ENCODE measurements around the gene WDR74. TPM values are rescaled to one million over a fixed set of nuclear protein-coding genes. Genes with fewer than 3 reads are reported as not detected.
A peak's percentile ranks its signal among the peaks of the same experiment; 100 is the strongest.

WDR74 gene
- total and polyA plus RNA-seq, 9 of the 15 experiments (the other 6 are each of a cell fraction or from before 2014, with no cell fraction given) = 32.7 to 210 (median 114) TPM

DNA sequence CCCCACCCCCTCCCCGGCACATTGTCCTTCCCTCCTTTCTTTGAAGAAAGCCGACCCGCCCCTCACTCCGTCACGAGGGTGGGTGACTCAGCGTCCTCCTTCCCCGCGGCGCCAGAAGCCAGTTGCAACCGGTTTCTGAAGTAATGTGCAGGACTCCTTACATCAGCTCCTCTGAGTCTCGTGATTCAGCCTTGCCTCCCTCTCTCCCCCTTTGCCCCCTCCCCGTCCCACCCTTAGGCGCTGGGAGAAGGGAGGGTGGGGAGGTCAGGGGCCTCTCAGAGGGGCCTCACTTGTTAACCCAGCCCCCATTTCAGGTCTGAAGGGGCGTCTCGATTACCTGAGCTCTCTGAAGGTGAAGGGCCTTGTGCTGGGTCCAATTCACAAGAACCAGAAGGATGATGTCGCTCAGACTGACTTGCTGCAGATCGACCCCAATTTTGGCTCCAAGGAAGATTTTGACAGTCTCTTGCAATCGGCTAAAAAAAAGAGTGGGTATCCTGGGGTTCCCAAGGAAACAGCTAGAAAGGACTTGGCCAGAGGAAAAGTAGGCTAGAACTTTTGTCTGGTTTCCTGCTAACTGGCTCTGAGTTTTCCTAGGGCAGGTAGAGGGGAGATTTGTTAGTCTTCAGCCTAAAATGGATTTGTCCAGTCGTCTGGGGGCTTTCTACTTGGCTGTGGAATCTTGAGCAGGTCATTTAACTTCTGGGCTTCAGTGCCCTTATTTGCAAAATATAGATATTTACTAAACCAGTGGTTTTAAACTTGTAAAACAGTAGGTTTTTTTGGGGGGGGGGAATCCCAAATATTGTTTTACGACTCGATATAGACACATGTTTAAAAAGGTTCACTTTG is 42.4 kb upstream of the WDR74 start (continued):
- TF ChIP-seq BACH1 (tag; IDR thresholded peaks at IDR 0.05) (0 out of 2 replicates have a peak, but pooled peaks have one; percentile 53), FOXJ3 (CRISPR knock-in tag; IDR thresholded peaks at IDR 0.05) (no peak), ZNF239 (CRISPR knock-in tag; IDR thresholded peaks at IDR 0.05) (no peak), RUNX1 (IDR thresholded peaks at IDR 0.05; ENCODE audit: low read depth) (no peak), SMARCB1 (IDR thresholded peaks at IDR 0.05; ENCODE audit: insufficient read length, low read depth) (no peak), HNRNPK (IDR thresholded peaks at IDR 0.05; ENCODE audit: low read depth, low read length, poor library complexity, severe bottlenecking) (no peak), ZNF707 (CRISPR knock-in tag; conservative IDR thresholded peaks at IDR 0.05) (no peak), ZNF551 (CRISPR knock-in tag; IDR thresholded peaks at IDR 0.05) (no peak), NUFIP1 (IDR thresholded peaks at IDR 0.05; ENCODE audit: partially characterized antibody) (no peak), ZNF124 (CRISPR knock-in tag; IDR thresholded peaks at IDR 0.05) (no peak)
- TF ChIP-seq, protein P1, sequence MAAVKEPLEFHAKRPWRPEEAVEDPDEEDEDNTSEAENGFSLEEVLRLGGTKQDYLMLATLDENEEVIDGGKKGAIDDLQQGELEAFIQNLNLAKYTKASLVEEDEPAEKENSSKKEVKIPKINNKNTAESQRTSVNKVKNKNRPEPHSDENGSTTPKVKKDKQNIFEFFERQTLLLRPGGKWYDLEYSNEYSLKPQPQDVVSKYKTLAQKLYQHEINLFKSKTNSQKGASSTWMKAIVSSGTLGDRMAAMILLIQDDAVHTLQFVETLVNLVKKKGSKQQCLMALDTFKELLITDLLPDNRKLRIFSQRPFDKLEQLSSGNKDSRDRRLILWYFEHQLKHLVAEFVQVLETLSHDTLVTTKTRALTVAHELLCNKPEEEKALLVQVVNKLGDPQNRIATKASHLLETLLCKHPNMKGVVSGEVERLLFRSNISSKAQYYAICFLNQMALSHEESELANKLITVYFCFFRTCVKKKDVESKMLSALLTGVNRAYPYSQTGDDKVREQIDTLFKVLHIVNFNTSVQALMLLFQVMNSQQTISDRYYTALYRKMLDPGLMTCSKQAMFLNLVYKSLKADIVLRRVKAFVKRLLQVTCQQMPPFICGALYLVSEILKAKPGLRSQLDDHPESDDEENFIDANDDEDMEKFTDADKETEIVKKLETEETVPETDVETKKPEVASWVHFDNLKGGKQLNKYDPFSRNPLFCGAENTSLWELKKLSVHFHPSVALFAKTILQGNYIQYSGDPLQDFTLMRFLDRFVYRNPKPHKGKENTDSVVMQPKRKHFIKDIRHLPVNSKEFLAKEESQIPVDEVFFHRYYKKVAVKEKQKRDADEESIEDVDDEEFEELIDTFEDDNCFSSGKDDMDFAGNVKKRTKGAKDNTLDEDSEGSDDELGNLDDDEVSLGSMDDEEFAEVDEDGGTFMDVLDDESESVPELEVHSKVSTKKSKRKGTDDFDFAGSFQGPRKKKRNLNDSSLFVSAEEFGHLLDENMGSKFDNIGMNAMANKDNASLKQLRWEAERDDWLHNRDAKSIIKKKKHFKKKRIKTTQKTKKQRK (IDR thresholded peaks at IDR 0.05; ENCODE audit: borderline replicate concordance, low read depth, low read length) = no peak
- TF ChIP-seq, protein P2, sequence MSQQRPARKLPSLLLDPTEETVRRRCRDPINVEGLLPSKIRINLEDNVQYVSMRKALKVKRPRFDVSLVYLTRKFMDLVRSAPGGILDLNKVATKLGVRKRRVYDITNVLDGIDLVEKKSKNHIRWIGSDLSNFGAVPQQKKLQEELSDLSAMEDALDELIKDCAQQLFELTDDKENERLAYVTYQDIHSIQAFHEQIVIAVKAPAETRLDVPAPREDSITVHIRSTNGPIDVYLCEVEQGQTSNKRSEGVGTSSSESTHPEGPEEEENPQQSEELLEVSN (IDR thresholded peaks at IDR 0.05; ENCODE audit: borderline replicate concordance in 1 of 2, extremely low read depth in 1 of 2, insufficient read depth in 1 of 2, insufficient read length in 1 of 2, low read depth in 1 of 2, low read length in 1 of 2, poor library complexity in 1 of 2, severe bottlenecking in 1 of 2) = peak in 1 of 2 experiments; percentile 82
- TF ChIP-seq, protein P3, sequence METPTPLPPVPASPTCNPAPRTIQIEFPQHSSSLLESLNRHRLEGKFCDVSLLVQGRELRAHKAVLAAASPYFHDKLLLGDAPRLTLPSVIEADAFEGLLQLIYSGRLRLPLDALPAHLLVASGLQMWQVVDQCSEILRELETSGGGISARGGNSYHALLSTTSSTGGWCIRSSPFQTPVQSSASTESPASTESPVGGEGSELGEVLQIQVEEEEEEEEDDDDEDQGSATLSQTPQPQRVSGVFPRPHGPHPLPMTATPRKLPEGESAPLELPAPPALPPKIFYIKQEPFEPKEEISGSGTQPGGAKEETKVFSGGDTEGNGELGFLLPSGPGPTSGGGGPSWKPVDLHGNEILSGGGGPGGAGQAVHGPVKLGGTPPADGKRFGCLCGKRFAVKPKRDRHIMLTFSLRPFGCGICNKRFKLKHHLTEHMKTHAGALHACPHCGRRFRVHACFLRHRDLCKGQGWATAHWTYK (CRISPR knock-in tag; IDR thresholded peaks at IDR 0.05) = no peak

All from K562 (cell line).